ENCODE results near the gene BACH2. TPM values are rescaled to one million over a fixed set of nuclear protein-coding genes. Genes with fewer than 3 reads are reported as not detected.

Gene BACH2
- total RNA-seq, 1 experiment from 2014 or later: 3.3 TPM

DNA sequence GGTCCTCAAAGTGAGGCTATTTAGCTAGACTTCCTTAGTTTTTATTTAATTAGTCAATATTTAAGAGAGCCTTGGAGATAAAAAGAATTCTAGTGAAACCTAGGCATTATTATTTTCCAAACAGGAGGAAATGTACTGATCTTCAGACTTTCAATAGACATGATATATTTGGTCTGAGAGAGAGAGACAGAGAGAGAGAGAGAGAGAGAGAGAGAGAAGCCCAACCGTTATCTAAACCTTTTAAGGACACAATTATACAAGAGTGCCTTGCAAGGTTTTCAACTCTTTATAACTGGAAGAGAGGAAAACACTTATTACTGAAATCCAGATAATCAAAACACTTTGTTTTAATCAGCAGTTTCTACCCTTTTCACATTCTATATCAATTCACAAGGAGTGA lies 64.8 kb downstream of the BACH2 start:
- TF ChIP-seq, protein P1, sequence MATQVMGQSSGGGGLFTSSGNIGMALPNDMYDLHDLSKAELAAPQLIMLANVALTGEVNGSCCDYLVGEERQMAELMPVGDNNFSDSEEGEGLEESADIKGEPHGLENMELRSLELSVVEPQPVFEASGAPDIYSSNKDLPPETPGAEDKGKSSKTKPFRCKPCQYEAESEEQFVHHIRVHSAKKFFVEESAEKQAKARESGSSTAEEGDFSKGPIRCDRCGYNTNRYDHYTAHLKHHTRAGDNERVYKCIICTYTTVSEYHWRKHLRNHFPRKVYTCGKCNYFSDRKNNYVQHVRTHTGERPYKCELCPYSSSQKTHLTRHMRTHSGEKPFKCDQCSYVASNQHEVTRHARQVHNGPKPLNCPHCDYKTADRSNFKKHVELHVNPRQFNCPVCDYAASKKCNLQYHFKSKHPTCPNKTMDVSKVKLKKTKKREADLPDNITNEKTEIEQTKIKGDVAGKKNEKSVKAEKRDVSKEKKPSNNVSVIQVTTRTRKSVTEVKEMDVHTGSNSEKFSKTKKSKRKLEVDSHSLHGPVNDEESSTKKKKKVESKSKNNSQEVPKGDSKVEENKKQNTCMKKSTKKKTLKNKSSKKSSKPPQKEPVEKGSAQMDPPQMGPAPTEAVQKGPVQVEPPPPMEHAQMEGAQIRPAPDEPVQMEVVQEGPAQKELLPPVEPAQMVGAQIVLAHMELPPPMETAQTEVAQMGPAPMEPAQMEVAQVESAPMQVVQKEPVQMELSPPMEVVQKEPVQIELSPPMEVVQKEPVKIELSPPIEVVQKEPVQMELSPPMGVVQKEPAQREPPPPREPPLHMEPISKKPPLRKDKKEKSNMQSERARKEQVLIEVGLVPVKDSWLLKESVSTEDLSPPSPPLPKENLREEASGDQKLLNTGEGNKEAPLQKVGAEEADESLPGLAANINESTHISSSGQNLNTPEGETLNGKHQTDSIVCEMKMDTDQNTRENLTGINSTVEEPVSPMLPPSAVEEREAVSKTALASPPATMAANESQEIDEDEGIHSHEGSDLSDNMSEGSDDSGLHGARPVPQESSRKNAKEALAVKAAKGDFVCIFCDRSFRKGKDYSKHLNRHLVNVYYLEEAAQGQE (IDR thresholded peaks at IDR 0.05; ENCODE audit: low read depth): no peak
- TF ChIP-seq EGR1 (IDR thresholded peaks at IDR 0.05; ENCODE audit: low read depth) (no peak), SRF (IDR thresholded peaks at IDR 0.05; ENCODE audit: low read depth) (no peak), SIN3A (IDR thresholded peaks at IDR 0.05; ENCODE audit: low read depth) (no peak), FOSL1 (IDR thresholded peaks at IDR 0.05; ENCODE audit: low read depth) (no peak), POLR2A (IDR thresholded peaks at IDR 0.05; ENCODE audit: borderline replicate concordance, extremely low read depth, insufficient read depth, insufficient read length) (no peak), ELF1 (IDR thresholded peaks at IDR 0.05; ENCODE audit: borderline replicate concordance, low read depth) (no peak)
- TF ChIP-seq, protein P2, sequence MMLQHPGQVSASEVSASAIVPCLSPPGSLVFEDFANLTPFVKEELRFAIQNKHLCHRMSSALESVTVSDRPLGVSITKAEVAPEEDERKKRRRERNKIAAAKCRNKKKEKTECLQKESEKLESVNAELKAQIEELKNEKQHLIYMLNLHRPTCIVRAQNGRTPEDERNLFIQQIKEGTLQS (IDR thresholded peaks at IDR 0.05): no peak
- TF ChIP-seq, protein P3, sequence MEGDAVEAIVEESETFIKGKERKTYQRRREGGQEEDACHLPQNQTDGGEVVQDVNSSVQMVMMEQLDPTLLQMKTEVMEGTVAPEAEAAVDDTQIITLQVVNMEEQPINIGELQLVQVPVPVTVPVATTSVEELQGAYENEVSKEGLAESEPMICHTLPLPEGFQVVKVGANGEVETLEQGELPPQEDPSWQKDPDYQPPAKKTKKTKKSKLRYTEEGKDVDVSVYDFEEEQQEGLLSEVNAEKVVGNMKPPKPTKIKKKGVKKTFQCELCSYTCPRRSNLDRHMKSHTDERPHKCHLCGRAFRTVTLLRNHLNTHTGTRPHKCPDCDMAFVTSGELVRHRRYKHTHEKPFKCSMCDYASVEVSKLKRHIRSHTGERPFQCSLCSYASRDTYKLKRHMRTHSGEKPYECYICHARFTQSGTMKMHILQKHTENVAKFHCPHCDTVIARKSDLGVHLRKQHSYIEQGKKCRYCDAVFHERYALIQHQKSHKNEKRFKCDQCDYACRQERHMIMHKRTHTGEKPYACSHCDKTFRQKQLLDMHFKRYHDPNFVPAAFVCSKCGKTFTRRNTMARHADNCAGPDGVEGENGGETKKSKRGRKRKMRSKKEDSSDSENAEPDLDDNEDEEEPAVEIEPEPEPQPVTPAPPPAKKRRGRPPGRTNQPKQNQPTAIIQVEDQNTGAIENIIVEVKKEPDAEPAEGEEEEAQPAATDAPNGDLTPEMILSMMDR (IDR thresholded peaks at IDR 0.05 in 2 of 3, conservative IDR thresholded peaks at IDR 0.05 in 1 of 3; ENCODE audit: borderline replicate concordance in 1 of 3, insufficient read depth in 1 of 3, low read depth in 2 of 3, low read length in 2 of 3): no peak
- TF ChIP-seq, protein P4, sequence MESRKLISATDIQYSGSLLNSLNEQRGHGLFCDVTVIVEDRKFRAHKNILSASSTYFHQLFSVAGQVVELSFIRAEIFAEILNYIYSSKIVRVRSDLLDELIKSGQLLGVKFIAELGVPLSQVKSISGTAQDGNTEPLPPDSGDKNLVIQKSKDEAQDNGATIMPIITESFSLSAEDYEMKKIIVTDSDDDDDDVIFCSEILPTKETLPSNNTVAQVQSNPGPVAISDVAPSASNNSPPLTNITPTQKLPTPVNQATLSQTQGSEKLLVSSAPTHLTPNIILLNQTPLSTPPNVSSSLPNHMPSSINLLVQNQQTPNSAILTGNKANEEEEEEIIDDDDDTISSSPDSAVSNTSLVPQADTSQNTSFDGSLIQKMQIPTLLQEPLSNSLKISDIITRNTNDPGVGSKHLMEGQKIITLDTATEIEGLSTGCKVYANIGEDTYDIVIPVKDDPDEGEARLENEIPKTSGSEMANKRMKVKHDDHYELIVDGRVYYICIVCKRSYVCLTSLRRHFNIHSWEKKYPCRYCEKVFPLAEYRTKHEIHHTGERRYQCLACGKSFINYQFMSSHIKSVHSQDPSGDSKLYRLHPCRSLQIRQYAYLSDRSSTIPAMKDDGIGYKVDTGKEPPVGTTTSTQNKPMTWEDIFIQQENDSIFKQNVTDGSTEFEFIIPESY (IDR thresholded peaks at IDR 0.05; ENCODE audit: extremely low read depth, insufficient replicate concordance, low read length): no peak
- CTCF ChIA-PET: no interaction called here

More for the DNA sequence above, 64.8 kb downstream of the BACH2 start:
- H3K9me2 ChIP-seq (ENCODE audit: insufficient read depth): no peaks in the 10 kb centered on the region
- DNase-seq (ENCODE audit: low read depth, low spot score): no peak
- no peak overlapping the region for H3K9ac ChIP-seq (ENCODE audit: low read length)
- intact Hi-C loops (cut with micrococcal nuclease): no loop called here
- no peaks in the 10 kb centered on the region for H3K36me3 ChIP-seq (ENCODE audit: control insufficient read depth in 1 of 2, insufficient read depth in 2 of 2, low read length in 2 of 2)
- ChIA-PET POLR2A (no interaction called here), RAD21 (ENCODE audit: low non-redundant PET in 1 of 2, low total read pairs in 2 of 2, uncharacterized antibody in 2 of 2, unreplicated experiment in 2 of 2) (no interaction called here)
- H3K79me2 ChIP-seq (ENCODE audit: insufficient read depth, low read length): no peaks in the 10 kb centered on the region
- no TSS peak for BruUV-seq (replicated peaks)
- no peaks in the 10 kb centered on the region for H3K4me1 ChIP-seq (ENCODE audit: control insufficient read depth in 1 of 2, insufficient read depth in 2 of 2, low read length in 2 of 2)
- no peaks in the 10 kb centered on the region for H4K20me1 ChIP-seq (ENCODE audit: insufficient read depth)
- H3K4me2 ChIP-seq (ENCODE audit: low read length): no peak overlapping the region
- no peak overlapping the region for H2AFZ ChIP-seq (ENCODE audit: low read depth, low read length, poor library complexity, severe bottlenecking)
- no peak overlapping the region for H3K4me3 ChIP-seq (replicated peaks in 1 of 2; ENCODE audit: low read depth in 1 of 2, low read length in 2 of 2)
- H3K27ac ChIP-seq (ENCODE audit: low read depth, low read length): no peak overlapping the region
- no peaks in the 10 kb centered on the region for H3K9me3 ChIP-seq (ENCODE audit: control insufficient read depth in 1 of 2, insufficient read depth in 1 of 2, low read depth in 1 of 2, low read length in 2 of 2)
- no peak for ATAC-seq
- no peaks in the 10 kb centered on the region for H3K27me3 ChIP-seq (ENCODE audit: insufficient read depth, low read length)

Data from HCT116 (cell line).